ENCODE data around the gene COX7A2. TPM values are rescaled to one million over a fixed set of nuclear protein-coding genes. Genes with fewer than 3 reads are reported as not detected.

Gene COX7A2
- total RNA-seq, 1 donor: 197 TPM

DNA sequence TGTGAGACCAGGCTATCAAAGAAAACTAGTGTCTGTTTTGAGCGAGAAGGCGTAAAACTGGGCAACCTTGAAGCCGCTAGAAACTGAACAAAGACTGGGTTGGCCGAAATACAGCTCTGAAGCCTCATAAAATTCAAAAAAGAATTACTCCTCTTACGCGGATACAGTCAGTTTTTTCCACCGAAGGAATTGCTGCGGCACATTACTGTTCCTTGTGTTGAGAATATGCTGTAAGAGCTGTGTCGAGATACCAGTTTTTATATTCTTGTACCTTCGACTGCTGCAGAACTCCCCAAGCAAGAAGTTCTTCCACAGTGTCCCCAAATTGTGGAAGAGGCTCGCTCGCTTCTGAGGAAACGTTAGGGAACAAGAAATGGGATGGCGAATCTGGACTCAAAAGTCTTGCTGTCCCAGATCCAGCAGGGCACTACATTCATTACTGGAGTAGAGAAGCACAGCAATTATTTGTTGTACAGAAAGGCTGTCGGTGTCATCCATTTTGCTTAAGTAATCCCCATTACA lies 523 bp upstream of the COX7A2 start:
- DNase-seq (ENCODE audit: low read depth): no peak
- TF ChIP-seq, protein P1, sequence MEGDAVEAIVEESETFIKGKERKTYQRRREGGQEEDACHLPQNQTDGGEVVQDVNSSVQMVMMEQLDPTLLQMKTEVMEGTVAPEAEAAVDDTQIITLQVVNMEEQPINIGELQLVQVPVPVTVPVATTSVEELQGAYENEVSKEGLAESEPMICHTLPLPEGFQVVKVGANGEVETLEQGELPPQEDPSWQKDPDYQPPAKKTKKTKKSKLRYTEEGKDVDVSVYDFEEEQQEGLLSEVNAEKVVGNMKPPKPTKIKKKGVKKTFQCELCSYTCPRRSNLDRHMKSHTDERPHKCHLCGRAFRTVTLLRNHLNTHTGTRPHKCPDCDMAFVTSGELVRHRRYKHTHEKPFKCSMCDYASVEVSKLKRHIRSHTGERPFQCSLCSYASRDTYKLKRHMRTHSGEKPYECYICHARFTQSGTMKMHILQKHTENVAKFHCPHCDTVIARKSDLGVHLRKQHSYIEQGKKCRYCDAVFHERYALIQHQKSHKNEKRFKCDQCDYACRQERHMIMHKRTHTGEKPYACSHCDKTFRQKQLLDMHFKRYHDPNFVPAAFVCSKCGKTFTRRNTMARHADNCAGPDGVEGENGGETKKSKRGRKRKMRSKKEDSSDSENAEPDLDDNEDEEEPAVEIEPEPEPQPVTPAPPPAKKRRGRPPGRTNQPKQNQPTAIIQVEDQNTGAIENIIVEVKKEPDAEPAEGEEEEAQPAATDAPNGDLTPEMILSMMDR (IDR thresholded peaks at IDR 0.05; ENCODE audit: insufficient read depth, low read length): no peak
- peak overlapping the region; percentile 90 for H3K4me3 ChIP-seq (ENCODE audit: low read depth, low read length)

DNA sequence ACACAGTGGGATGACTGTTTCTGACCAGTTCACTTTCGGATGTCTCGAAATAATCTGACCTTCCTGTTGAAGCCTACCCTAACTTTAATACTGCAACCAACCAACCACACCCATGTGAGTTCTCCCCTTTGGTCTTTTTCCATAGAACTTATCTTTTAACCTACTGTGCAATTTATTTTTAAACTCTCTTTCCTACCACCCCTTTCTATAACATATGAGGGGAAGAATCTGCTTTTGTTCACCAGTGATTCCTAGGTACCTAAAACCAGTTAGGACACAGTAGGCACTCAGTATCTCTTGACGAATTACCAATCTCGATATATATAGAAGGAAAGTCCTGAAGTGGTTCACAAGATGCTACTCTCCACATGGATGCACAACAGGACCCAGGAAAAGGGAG lies 7.0 kb downstream of the COX7A2 start:
- H3K4me3 ChIP-seq (ENCODE audit: low read depth, low read length): no peak overlapping the region
- TF ChIP-seq, protein P1 (IDR thresholded peaks at IDR 0.05; ENCODE audit: insufficient read depth, low read length): no peak
- no peak for DNase-seq (ENCODE audit: low read depth)

DNA sequence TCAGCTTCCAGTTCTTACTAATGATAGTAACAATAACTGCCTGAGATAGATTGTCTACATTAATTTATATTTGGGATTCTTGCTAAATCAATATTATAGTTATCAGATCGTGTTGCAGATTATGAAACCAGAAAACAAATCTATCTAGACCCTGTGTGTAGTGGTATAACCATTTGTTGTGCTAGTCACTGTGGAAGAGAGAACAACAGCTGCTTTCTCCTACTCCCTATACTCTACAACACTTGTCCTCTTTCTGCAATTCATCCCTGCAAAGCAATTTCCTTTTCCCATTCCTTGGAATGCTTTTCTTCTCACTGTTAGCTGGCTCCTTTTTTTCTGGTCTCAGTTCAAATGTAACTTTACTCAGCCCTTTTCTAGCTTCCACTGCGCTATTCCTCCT lies 8.3 kb downstream of the COX7A2 start:
- TF ChIP-seq, protein P1 (IDR thresholded peaks at IDR 0.05; ENCODE audit: insufficient read depth, low read length): no peak
- no peak overlapping the region for H3K4me3 ChIP-seq (ENCODE audit: low read depth, low read length)
- DNase-seq (ENCODE audit: low read depth): no peak

- TF ChIP-seq, protein P1 (IDR thresholded peaks at IDR 0.05; ENCODE audit: insufficient read depth, low read length): no peak
- no peak overlapping the region for H3K4me3 ChIP-seq (ENCODE audit: low read depth, low read length)
Measured at GRCh38 chr6:75234126-75234865, 9.3 kb downstream of the COX7A2 start.

DNA sequence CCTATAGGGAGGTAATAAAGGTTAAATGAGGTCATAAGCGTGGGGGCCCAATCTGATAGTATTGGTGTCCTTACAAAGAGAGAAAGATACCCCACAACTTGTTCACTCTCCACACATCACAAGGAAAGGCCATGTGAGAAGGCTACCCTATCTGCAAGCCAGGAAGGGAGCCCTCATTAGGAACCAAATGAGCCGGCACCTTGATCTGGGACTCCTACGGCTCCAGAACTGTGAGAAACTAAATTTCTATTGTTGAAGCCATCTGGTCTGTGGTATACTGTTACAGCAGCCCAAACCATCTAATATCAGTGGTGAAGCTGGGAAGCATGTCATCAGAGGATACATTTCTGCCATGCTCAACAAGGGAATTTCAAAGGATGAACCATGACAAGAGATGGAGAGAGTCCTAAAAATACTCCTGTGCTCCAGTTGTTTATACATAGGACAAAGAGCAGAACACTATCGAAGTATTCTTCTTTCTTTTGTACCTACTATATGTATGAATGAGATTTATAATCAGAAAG lies 10.4 kb downstream of the COX7A2 start:
- H3K4me3 ChIP-seq (ENCODE audit: low read depth, low read length): no peak overlapping the region
- TF ChIP-seq, protein P1 (IDR thresholded peaks at IDR 0.05; ENCODE audit: insufficient read depth, low read length): no peak
- DNase-seq (ENCODE audit: low read depth): no peak

More at GRCh38 chr6:75234126-75234865, 9.3 kb downstream of the COX7A2 start:
- peak; percentile 22 for DNase-seq (ENCODE audit: low read depth)

DNA sequence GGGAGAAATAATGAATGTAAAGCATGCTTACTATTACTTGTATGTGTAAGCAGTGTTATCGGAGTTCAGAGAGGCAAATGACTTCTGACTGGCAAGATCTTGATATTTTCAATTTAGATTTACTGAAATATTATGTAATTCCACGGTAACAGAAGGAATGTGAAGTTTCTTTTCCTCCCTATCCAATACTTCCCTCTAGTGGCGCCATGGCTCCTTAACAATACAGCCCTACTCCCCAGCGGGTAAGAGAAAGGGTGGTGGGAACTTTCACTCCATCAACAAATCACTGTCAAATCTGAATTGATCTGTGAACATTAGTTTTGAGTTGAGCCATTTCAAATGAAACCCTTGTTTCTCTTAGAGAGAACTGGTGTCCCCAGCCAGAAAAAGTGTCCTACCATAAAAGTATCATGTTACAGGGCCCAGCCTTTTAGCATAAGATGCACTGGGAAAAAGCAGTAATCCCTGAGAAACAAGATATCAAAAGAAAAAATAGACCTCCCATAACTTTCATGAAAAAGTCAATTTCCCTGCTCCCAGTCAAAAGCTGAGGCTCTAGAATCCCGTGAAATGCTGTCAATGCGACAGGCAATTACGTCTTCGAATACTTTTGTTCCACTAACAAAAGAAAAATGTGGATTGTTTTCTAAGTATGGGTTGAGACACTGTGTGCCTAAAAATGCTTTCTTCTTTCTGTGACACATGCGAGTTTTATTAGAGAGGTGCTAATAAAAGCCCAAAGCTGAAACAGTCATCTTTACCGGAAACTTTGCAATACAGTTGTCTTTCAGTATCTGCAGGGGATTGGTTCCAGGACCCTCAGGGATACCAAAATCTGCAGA lies 12.9 kb downstream of the COX7A2 start:
- no peak overlapping the region for H3K4me3 ChIP-seq (ENCODE audit: low read depth, low read length)
- TF ChIP-seq, protein P1 (IDR thresholded peaks at IDR 0.05; ENCODE audit: insufficient read depth, low read length): peak; percentile 87
- DNase-seq (ENCODE audit: low read depth): peak; percentile 78

All from fibroblast of the aortic adventitia (primary cell).